GM18861 (cell line): ENCODE results near the gene MSLN.
"Not testable (repeated sequence)": the region's sequence is repeated elsewhere in the genome, so short reads cannot be mapped to it uniquely, and the experiment has no call there.

Experiments
- ATAC-seq: cut with Tn5 transposase; IDR thresholded peaks from one replicate; pipeline ENCODE4 v1.9.1; 2021; ENCODE audit not compliant: unreplicated experiment

The MSLN gene

GRCh38 chr16:772959-773358, 12.4 kb downstream of the MSLN start:
- no peak for ATAC-seq

- ATAC-seq, result no peak
Measured at GRCh38 chr16:774086-775001, 13.8 kb downstream of the MSLN start.

- no peak for ATAC-seq
Measured at GRCh38 chr16:775236-775796, 14.8 kb downstream of the MSLN start.

- not testable (repeated sequence) for ATAC-seq
Measured at GRCh38 chr16:776298-776697, 15.8 kb downstream of the MSLN start.

- ATAC-seq, result no peak
Measured at GRCh38 chr16:776824-777223, 16.3 kb downstream of the MSLN start.

DNA sequence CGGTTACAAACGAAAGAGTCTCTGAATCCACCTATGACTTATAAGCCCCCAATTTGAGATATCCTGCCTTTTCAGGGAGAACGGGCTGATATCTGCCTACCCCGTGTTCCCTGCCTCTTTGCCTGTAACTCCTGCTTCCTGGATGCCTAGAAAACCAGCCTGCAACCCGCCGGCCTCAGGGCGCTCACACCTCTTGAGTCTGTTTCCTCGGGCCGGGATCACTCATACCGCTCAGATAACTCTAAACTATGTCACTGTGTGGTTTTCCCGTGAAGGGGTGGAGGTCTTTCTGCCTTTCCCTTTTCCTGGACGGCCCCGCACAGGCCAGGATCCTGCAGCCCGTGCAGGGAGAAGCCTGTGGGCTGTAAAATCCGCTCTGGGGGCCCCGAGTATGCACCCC, 17.3 kb downstream of the MSLN start:
- ATAC-seq, result no peak

DNA sequence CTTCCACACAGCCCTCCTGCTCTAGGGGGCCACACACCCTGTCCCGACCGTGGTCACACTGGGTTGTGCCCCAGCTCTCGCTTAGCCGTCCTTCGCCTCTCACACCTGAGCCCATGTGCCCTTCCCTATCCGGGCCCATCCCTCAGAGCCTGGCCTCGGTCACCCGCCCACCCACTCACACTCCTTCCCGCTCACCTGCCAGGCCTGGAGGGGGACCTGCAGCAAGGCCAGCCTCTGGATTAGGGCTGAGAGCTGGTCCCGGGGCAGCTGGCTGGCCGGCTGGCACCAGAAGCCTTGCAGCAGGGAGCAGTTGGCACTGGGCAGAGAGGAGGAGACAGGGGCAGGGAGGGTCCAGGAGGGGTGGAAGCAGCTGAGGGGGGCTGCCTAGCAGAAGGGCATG, 17.9 kb downstream of the MSLN start:
- no peak for ATAC-seq

- no peak for ATAC-seq
Measured at GRCh38 chr16:778909-779527, 18.5 kb downstream of the MSLN start.

DNA sequence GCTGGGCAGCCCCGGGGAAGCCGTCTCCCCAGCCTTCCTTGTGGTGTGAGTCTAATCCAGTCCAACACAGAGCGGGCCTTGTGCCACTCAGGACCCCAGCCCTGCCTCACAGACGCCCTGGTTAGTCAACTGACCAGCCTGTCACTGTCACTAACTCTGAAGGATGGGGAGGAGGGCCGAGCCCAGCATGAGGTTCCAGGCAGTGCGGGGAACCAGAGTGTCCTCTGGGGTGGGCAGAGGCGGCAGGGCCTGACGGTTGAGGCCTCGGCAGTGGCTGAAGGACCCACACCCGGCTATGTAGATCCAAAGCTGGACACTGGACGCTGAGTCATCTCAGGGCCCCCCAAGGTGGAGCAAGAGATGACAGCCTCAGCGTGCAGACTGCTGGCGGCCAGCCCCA, 19.0 kb downstream of the MSLN start:
- ATAC-seq, result no peak

DNA sequence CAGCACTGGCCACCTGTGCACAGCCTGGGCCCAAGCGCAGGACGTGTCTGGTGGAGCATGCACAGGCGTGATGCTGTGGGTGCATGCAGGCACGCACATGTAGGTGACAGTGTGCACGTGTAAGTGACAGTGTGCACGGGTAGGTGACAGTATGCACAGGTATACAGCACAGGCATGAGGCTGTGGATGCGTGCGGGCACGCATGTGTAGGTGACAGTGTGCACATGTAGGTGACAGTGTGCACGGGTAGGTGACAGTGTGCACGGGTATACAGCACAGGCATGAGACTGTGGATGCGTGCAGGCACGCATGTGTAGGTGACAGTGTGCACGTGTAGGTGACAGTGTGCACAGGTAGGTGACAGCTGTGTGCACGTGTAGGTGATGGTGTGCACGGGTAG, 19.8 kb downstream of the MSLN start:
- no peak for ATAC-seq

DNA sequence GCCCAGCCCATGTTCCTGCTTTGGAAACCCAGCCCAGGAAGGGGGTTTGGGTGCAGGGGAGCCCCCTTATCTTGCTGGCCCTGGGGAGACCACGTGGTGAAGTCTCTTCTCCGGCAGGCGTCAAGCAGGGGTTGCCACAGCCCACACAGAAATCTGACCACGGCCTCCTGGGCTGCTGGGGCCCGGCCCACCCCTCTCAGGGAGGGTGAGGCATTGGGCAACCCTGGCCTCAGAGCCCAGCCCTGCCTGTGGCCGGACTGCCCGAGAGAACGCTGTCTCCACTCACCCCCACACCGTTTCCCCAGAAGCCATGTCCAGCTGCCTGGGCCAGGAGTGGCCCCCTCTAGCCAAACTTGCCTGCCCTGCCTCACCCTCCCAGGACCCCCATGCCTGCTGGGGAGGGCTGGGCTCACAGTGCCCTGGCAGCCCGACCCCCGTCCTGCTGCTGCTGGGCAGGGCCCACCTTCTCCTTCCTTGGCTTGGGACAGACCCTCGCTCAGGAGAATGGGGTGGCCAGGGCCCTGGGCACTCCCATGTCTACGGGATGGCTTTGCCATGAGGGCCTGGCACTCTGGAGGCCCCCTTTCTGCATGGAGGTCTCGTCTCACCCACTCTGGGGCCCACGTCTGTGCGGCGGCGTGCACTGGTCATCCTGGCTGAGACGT, 20.9 kb downstream of the MSLN start:
- ATAC-seq, result no peak

DNA sequence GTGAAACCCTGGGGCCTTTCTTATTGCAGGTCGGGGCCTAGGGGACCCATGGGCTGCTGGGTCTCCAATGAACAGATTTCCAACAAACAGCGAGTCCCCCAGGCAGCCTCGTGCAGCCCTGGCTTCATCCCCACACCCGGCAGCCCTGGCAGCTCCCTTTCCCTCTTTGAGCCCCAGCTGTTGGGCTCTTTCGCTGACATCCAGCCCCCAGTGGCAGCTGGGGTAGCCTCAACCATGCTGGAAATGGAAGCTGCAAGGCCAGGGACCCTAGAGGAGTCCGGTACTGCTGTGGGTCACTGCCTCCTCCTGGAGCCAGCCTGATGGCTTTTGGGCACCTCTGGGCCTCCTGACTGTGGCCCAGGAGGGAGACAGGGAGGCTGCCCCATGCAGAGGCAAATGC, 21.7 kb downstream of the MSLN start:
- ATAC-seq, result no peak

DNA sequence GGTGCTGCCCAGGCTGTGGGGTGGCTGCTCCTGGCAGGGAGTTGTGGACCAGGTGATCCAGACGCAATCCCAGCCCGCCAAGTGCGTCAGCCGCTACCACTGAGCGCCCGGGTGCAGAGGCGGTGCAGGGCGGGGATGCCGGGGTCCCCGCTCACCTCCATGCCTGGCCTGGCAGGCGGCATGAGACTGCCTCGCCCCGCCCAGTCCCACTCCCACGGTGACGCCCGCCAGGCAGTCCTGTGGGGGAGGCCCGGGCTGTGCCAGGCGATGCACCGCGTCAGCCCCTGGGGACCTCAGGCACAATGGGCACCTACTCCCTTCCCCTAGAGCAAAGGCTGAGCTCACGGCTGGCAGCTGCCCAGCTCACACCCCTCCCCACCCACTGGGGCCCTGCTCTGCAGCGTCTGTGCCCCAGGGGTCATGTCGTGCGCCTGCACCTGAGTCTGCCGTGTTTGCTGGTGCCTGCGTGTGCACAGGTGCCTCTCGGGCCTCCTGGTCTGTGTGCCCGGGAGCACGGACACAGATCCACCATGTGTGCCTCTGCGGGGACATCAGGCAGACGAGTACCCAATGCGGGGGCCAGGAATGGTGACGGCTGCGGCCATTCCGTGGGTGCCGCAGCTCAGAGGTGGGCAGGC, 22.4 kb downstream of the MSLN start:
- ATAC-seq, result no peak

DNA sequence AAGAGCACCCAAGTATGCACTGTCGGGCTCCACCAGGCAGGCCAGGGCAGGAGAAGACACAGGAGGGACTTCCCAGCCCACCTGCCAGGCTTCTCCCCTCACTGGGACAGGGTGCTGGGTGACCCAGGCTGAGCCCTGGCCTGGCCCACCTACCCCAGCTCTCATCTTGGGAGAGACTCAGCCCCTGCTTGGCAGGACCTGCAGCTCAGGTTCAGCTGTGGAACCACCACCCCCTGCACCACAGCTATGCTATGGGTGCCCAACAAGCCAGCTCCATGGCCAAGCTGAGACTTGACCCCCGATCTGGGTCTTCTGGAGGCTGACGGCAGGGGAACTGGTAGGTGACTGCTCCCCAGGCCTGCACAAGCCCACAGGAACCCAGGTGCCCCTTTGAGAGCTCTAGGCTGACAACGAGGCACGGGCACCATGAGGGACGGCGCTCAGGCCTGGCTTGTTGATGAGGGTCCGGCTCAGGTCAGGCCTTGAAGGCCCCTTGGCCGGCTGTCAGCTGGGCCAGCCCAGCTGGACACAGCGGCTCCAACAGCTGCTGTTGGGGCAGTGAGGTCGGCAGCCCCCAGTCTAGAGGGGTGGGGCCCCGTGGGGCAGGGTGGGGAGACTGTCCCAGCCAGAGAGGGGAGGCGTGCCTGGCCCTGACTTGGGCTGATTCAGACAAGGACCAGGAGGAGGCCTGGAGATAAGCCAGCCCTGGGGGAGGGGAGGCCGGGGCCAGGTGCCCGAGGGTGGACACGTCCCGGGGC, 23.0 kb downstream of the MSLN start:
- no peak for ATAC-seq

GRCh38 chr16:784431-784830, 23.9 kb downstream of the MSLN start:
- ATAC-seq, result no peak

DNA sequence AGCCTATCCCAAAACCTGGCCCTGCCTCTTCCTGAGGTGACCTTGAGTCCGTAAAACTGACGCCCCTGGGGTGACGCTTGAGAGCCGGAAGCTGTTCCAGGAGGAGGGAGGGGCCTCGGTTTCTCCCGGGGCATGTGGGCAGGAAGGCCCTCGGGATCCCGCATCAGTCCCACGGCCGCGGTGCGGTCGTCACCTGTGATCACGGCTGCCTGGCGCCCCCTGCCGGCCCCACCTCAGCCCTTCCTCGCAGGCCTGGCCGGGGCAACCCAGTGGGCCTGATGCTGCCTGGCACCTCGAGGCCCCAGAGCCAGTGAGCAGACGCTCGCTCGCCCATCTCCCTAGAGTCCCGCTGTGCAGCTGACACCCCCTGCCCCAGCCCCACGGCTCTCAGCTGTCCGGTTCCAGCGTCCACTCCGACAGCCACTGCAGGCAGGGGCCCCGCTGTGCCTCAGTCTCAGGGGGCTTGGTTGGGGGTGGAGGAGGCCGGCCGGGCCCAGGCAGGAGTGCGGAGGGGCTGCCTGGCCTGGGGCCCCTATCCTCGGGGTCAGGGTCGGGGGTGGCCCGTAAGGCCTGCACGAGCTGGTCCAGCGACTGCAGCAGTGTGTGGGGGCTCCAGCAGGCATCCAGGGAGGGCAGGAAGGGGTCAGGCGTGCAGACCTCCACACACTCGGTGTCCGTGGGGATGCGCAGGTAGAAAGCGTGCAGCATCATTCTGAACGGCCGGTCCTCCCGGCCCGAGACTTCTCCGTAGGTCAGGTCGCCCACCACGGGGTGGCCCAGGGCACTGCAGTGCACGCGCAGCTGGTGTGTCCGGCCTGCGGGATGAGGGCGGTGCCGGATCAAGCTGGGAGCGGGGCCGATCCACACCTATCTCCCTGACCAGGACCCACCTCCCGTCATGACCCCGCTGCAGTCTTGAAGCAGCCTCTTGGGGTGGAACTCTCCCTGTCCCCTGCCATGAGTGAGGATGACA, 25.3 kb downstream of the MSLN start:
- no peak for ATAC-seq

- ATAC-seq, result no peak
Measured at GRCh38 chr16:787321-787966, 26.9 kb downstream of the MSLN start.

- no peak for ATAC-seq
Measured at GRCh38 chr16:787978-788398, 27.5 kb downstream of the MSLN start, which contains the start of gene RPUSD1. RPUSD1 (minus strand) TSS chr16:788381; CDS start chr16:787737, 644 bp downstream.
